ENCODE data around the gene CDKN1A.

The CDKN1A gene

GRCh38 chr6:36731622-36732310 is 53.3 kb downstream of the CDKN1A start:
- no peak overlapping the region for H3K23ac ChIP-seq (ENCODE audit: low read length)
- H2BK120ac ChIP-seq (ENCODE audit: insufficient read depth, low read length, poor library complexity): no peak overlapping the region
- no peak overlapping the region for H2AFZ ChIP-seq (ENCODE audit: insufficient read depth, low read length, poor library complexity)
- no peak overlapping the region for H3K4me2 ChIP-seq (ENCODE audit: low read length)
- no peak overlapping the region for H3K4me3 ChIP-seq (ENCODE audit: low read depth, low read length)
- H3K4ac ChIP-seq (ENCODE audit: low read depth, low read length): no peak overlapping the region
- WGBS (ENCODE audit: extremely low coverage, insufficient coverage, insufficient read length): no CpG with 5 or more reads among the region's 12 CpGs
- H3K4me1 ChIP-seq (ENCODE audit: control insufficient read depth in 1 of 2, insufficient read depth in 2 of 2, low read length in 2 of 2): peaks cover 3 to 4% of the 10 kb centered on the region in 2 experiments
- H2AK5ac ChIP-seq (ENCODE audit: low read length): no peak overlapping the region
- no peaks in the 10 kb centered on the region for H3K27me3 ChIP-seq (ENCODE audit: insufficient read depth, low read length)
- H3K18ac ChIP-seq (ENCODE audit: low read length): no peak overlapping the region
- H3K27ac ChIP-seq (ENCODE audit: low read depth, low read length): no peak overlapping the region
- H3K79me1 ChIP-seq (ENCODE audit: low read length): no peaks in the 10 kb centered on the region
- H4K8ac ChIP-seq (ENCODE audit: low read depth, low read length): no peak overlapping the region
- no peaks in the 10 kb centered on the region for H3K36me3 ChIP-seq (ENCODE audit: control insufficient read depth in 1 of 2, insufficient read depth in 2 of 2, low read length in 2 of 2)
- H3K9me3 ChIP-seq (ENCODE audit: insufficient read depth, low read depth, low read length): no peaks in the 10 kb centered on the region
- no peak overlapping the region for H3K9ac ChIP-seq (ENCODE audit: low read length)
- no peak overlapping the region for H4K12ac ChIP-seq (ENCODE audit: low read depth, low read length)
- no peak overlapping the region for H4K91ac ChIP-seq (ENCODE audit: low read depth, low read length)
- no peak overlapping the region for H2BK5ac ChIP-seq (ENCODE audit: low read depth, low read length, poor library complexity)
- no peaks in the 10 kb centered on the region for H3K79me2 ChIP-seq (ENCODE audit: control insufficient read depth, insufficient read depth, low read length, poor library complexity)
- no peak overlapping the region for H2BK12ac ChIP-seq (ENCODE audit: low read length)
- DNase-seq: no peak
- no peak overlapping the region for H3K14ac ChIP-seq (ENCODE audit: low read length)

GRCh38 chr6:36733300-36733699 is 54.8 kb downstream of the CDKN1A start:
- H3K4ac ChIP-seq (ENCODE audit: low read depth, low read length): no peak overlapping the region

GRCh38 chr6:36734486-36735060 is 56.1 kb downstream of the CDKN1A start:
- no CpG with 5 or more reads among the region's 7 CpGs for WGBS (ENCODE audit: extremely low coverage, insufficient coverage, insufficient read length)
- no peaks in the 10 kb centered on the region for H3K27me3 ChIP-seq (ENCODE audit: insufficient read depth, low read length)

More at GRCh38 chr6:36733300-36733699, 54.8 kb downstream of the CDKN1A start:
- Histone ChIP-seq H3K79me2 (ENCODE audit: control insufficient read depth, insufficient read depth, low read length, poor library complexity) (no peaks in the 10 kb centered on the region), H3K36me3 (ENCODE audit: control insufficient read depth in 1 of 2, insufficient read depth in 2 of 2, low read length in 2 of 2) (no peaks in the 10 kb centered on the region), H3K79me1 (ENCODE audit: low read length) (no peaks in the 10 kb centered on the region), H3K4me3 (ENCODE audit: low read depth, low read length) (no peak overlapping the region), H2AFZ (ENCODE audit: insufficient read depth, low read length, poor library complexity) (no peak overlapping the region), H3K9me3 (ENCODE audit: insufficient read depth, low read depth, low read length) (no peaks in the 10 kb centered on the region), H3K4me2 (ENCODE audit: low read length) (no peak overlapping the region), H3K18ac (ENCODE audit: low read length) (no peak overlapping the region), H2BK5ac (ENCODE audit: low read depth, low read length, poor library complexity) (no peak overlapping the region), H4K12ac (ENCODE audit: low read depth, low read length) (no peak overlapping the region), H3K23ac (ENCODE audit: low read length) (no peak overlapping the region), H3K27ac (ENCODE audit: low read depth, low read length) (no peak overlapping the region), H2AK5ac (ENCODE audit: low read length) (no peak overlapping the region), H3K4me1 (ENCODE audit: control insufficient read depth in 1 of 2, insufficient read depth in 2 of 2, low read length in 2 of 2) (no peaks in the 10 kb centered on the region), H3K27me3 (ENCODE audit: insufficient read depth, low read length) (no peaks in the 10 kb centered on the region), H2BK120ac (ENCODE audit: insufficient read depth, low read length, poor library complexity) (no peak overlapping the region), H4K91ac (ENCODE audit: low read depth, low read length) (no peak overlapping the region), H2BK12ac (ENCODE audit: low read length) (no peak overlapping the region), H4K8ac (ENCODE audit: low read depth, low read length) (no peak overlapping the region), H3K9ac (ENCODE audit: low read length) (no peak overlapping the region), H3K14ac (ENCODE audit: low read length) (no peak overlapping the region)
- no CpG with 5 or more reads among the region's 5 CpGs for WGBS (ENCODE audit: extremely low coverage, insufficient coverage, insufficient read length)
- no peak for DNase-seq

DNA sequence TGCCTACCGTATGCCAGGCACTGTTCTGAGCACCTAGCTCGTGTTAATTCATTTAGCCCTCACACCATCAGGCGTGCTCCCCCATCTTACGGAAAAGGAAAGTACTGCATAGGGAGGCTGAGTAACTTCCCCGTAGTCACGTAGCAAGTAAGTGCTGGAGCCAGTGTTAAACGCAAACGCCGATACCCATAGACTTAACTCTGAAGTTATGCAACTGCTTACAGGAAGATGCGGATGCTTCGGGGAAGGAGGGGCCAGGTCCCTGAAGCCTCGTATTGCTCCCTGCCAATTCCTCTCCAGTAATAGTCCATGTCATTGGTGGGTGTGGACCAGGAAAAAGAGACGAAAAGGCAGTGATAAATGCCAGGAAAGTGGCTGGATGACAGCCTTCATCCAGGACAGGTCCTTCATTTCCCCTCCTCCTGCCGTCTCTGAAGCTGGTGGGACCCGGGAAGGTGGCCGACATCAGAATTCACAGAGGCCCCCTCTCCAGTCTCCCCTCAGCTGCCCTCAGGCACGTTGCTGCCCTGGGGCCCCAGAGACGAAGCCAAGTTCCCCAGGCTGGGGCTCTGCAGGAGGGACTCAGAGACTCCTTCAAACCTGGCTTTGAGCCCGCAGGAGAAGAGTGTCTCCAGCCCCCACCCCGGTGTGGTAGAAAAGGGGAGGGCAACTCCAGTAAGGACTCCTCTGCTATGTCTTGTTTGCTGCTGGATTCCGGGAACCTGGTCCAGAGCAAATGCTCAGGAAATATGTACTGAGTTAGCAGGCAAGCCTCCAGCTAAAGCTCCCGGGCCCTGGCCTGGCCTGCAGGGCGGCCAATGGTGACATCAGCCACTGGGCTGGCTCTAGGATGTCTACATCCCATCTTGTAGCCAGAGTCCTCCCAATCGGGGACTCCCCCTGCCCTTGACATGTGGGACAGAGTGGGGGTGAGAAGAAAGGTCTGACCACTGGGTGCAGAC is 56.9 kb downstream of the CDKN1A start:
- Histone ChIP-seq H4K8ac (ENCODE audit: low read depth, low read length) (no peak overlapping the region), H2BK120ac (ENCODE audit: insufficient read depth, low read length, poor library complexity) (no peak overlapping the region), H3K14ac (ENCODE audit: low read length) (no peak overlapping the region), H4K91ac (ENCODE audit: low read depth, low read length) (no peak overlapping the region), H3K27ac (ENCODE audit: low read depth, low read length) (no peak overlapping the region), H2BK5ac (ENCODE audit: low read depth, low read length, poor library complexity) (no peak overlapping the region), H3K36me3 (ENCODE audit: control insufficient read depth in 1 of 2, insufficient read depth in 2 of 2, low read length in 2 of 2) (no peaks in the 10 kb centered on the region), H3K4me1 (ENCODE audit: control insufficient read depth in 1 of 2, insufficient read depth in 2 of 2, low read length in 2 of 2) (no peaks in the 10 kb centered on the region), H2BK12ac (ENCODE audit: low read length) (no peak overlapping the region), H3K9ac (ENCODE audit: low read length) (no peak overlapping the region), H3K4me3 (ENCODE audit: low read depth, low read length) (no peak overlapping the region), H3K4ac (ENCODE audit: low read depth, low read length) (no peak overlapping the region), H3K4me2 (ENCODE audit: low read length) (no peak overlapping the region), H3K9me3 (ENCODE audit: insufficient read depth, low read depth, low read length) (no peaks in the 10 kb centered on the region), H2AFZ (ENCODE audit: insufficient read depth, low read length, poor library complexity) (no peak overlapping the region), H3K79me2 (ENCODE audit: control insufficient read depth, insufficient read depth, low read length, poor library complexity) (no peaks in the 10 kb centered on the region), H4K12ac (ENCODE audit: low read depth, low read length) (no peak overlapping the region), H3K27me3 (ENCODE audit: insufficient read depth, low read length) (no peaks in the 10 kb centered on the region), H3K18ac (ENCODE audit: low read length) (no peak overlapping the region), H3K79me1 (ENCODE audit: low read length) (no peaks in the 10 kb centered on the region), H2AK5ac (ENCODE audit: low read length) (no peak overlapping the region), H3K23ac (ENCODE audit: low read length) (no peak overlapping the region)
- no peak for DNase-seq
- no CpG with 5 or more reads among the region's 24 CpGs for WGBS (ENCODE audit: extremely low coverage, insufficient coverage, insufficient read length)

More at GRCh38 chr6:36734486-36735060, 56.1 kb downstream of the CDKN1A start:
- Histone ChIP-seq H4K12ac (ENCODE audit: low read depth, low read length) (no peak overlapping the region), H4K8ac (ENCODE audit: low read depth, low read length) (no peak overlapping the region), H3K18ac (ENCODE audit: low read length) (no peak overlapping the region), H2BK5ac (ENCODE audit: low read depth, low read length, poor library complexity) (no peak overlapping the region), H3K4ac (ENCODE audit: low read depth, low read length) (no peak overlapping the region), H3K36me3 (ENCODE audit: control insufficient read depth in 1 of 2, insufficient read depth in 2 of 2, low read length in 2 of 2) (no peaks in the 10 kb centered on the region), H3K9ac (ENCODE audit: low read length) (no peak overlapping the region), H3K23ac (ENCODE audit: low read length) (no peak overlapping the region), H2AK5ac (ENCODE audit: low read length) (no peak overlapping the region), H3K4me2 (ENCODE audit: low read length) (no peak overlapping the region), H3K27ac (ENCODE audit: low read depth, low read length) (no peak overlapping the region), H3K79me1 (ENCODE audit: low read length) (no peaks in the 10 kb centered on the region), H3K9me3 (ENCODE audit: insufficient read depth, low read depth, low read length) (no peaks in the 10 kb centered on the region), H3K4me1 (ENCODE audit: control insufficient read depth in 1 of 2, insufficient read depth in 2 of 2, low read length in 2 of 2) (no peaks in the 10 kb centered on the region), H2BK12ac (ENCODE audit: low read length) (no peak overlapping the region), H3K14ac (ENCODE audit: low read length) (no peak overlapping the region), H4K91ac (ENCODE audit: low read depth, low read length) (no peak overlapping the region), H3K4me3 (ENCODE audit: low read depth, low read length) (no peak overlapping the region), H2AFZ (ENCODE audit: insufficient read depth, low read length, poor library complexity) (no peak overlapping the region), H3K79me2 (ENCODE audit: control insufficient read depth, insufficient read depth, low read length, poor library complexity) (no peaks in the 10 kb centered on the region), H2BK120ac (ENCODE audit: insufficient read depth, low read length, poor library complexity) (no peak overlapping the region)
- no peak for DNase-seq

All from trophoblast cell (in vitro differentiated cells and primary cell).